ENCODE data around the gene LRRC49. TPM values are rescaled to one million over a fixed set of nuclear protein-coding genes. Genes with fewer than 3 reads are reported as not detected.

LRRC49 gene
- total RNA-seq, 1 donor from 2014 or later = 8.9 TPM

GRCh38 chr15:71048913-71049675 is 156.5 kb downstream of the LRRC49 start:
- no peak for TF ChIP-seq CTCF (IDR thresholded peaks at IDR 0.05)
- Mint-ChIP-seq H3K9me3 (ENCODE audit: unreplicated experiment) (no peaks in the 10 kb centered on the region), H3K27me3 (ENCODE audit: unreplicated experiment) (no peaks in the 10 kb centered on the region), H3K36me3 (ENCODE audit: unreplicated experiment) (peaks cover 1% of the 10 kb centered on the region), H3K27ac (ENCODE audit: unreplicated experiment) (no peak overlapping the region), H3K4me3 (ENCODE audit: unreplicated experiment) (no peak overlapping the region), H3K4me1 (ENCODE audit: unreplicated experiment) (peaks cover 10% of the 10 kb centered on the region)
- DNase-seq (ENCODE audit: extremely low spot score, unreplicated experiment) = no peak

- Mint-ChIP-seq H3K36me3 (ENCODE audit: unreplicated experiment) (peaks cover 1% of the 10 kb centered on the region), H3K27ac (ENCODE audit: unreplicated experiment) (no peak overlapping the region), H3K4me1 (ENCODE audit: unreplicated experiment) (peaks cover 17% of the 10 kb centered on the region), H3K27me3 (ENCODE audit: unreplicated experiment) (no peaks in the 10 kb centered on the region), H3K9me3 (ENCODE audit: unreplicated experiment) (no peaks in the 10 kb centered on the region), H3K4me3 (ENCODE audit: unreplicated experiment) (no peak overlapping the region)
- DNase-seq (ENCODE audit: extremely low spot score, unreplicated experiment) = no peak
- no peak for TF ChIP-seq CTCF (IDR thresholded peaks at IDR 0.05)
Measured at GRCh38 chr15:71049706-71050422, 157.2 kb downstream of the LRRC49 start.

- no peak overlapping the region for H3K27ac Mint-ChIP-seq (ENCODE audit: unreplicated experiment)
- no peaks in the 10 kb centered on the region for H3K27me3 Mint-ChIP-seq (ENCODE audit: unreplicated experiment)
- peaks cover 1% of the 10 kb centered on the region for H3K36me3 Mint-ChIP-seq (ENCODE audit: unreplicated experiment)
- no peak overlapping the region for H3K4me3 Mint-ChIP-seq (ENCODE audit: unreplicated experiment)
- no peaks in the 10 kb centered on the region for H3K9me3 Mint-ChIP-seq (ENCODE audit: unreplicated experiment)
- TF ChIP-seq CTCF (IDR thresholded peaks at IDR 0.05) = no peak
- no peak for DNase-seq (ENCODE audit: extremely low spot score, unreplicated experiment)
- peaks cover 20% of the 10 kb centered on the region for H3K4me1 Mint-ChIP-seq (ENCODE audit: unreplicated experiment)
Measured at GRCh38 chr15:71050461-71050860, 157.8 kb downstream of the LRRC49 start.

- no peak for DNase-seq (ENCODE audit: extremely low spot score, unreplicated experiment)
- no peaks in the 10 kb centered on the region for H3K9me3 Mint-ChIP-seq (ENCODE audit: unreplicated experiment)
- no peaks in the 10 kb centered on the region for H3K27me3 Mint-ChIP-seq (ENCODE audit: unreplicated experiment)
- H3K27ac Mint-ChIP-seq (ENCODE audit: unreplicated experiment) = no peak overlapping the region
- H3K36me3 Mint-ChIP-seq (ENCODE audit: unreplicated experiment) = peaks cover 1% of the 10 kb centered on the region
- H3K4me3 Mint-ChIP-seq (ENCODE audit: unreplicated experiment) = no peak overlapping the region
- H3K4me1 Mint-ChIP-seq (ENCODE audit: unreplicated experiment) = peaks cover 27% of the 10 kb centered on the region
- TF ChIP-seq CTCF (IDR thresholded peaks at IDR 0.05) = no peak
Measured at GRCh38 chr15:71051539-71051938, 158.9 kb downstream of the LRRC49 start.

- H3K9me3 Mint-ChIP-seq (ENCODE audit: unreplicated experiment) = no peaks in the 10 kb centered on the region
- H3K4me1 Mint-ChIP-seq (ENCODE audit: unreplicated experiment) = peaks cover 27% of the 10 kb centered on the region
- no peak for DNase-seq (ENCODE audit: extremely low spot score, unreplicated experiment)
- no peak overlapping the region for H3K4me3 Mint-ChIP-seq (ENCODE audit: unreplicated experiment)
- no peak overlapping the region for H3K27ac Mint-ChIP-seq (ENCODE audit: unreplicated experiment)
- TF ChIP-seq CTCF (IDR thresholded peaks at IDR 0.05) = no peak
- no peaks in the 10 kb centered on the region for H3K27me3 Mint-ChIP-seq (ENCODE audit: unreplicated experiment)
- peaks cover 1% of the 10 kb centered on the region for H3K36me3 Mint-ChIP-seq (ENCODE audit: unreplicated experiment)
Measured at GRCh38 chr15:71052356-71052755, 159.7 kb downstream of the LRRC49 start.
